C4-2B (cell line): Measurements from ENCODE around the gene PDE4D.

Source experiments
- ZFX ChIP-seq: fragments of 450-650 bp; IDR thresholded peaks from 2 replicates; pipeline ENCODE4 v1.6.1; 2017
- TF ChIP-seq, protein P1 (sequence below): fragments of 450-650 bp; conservative IDR thresholded peaks from 2 replicates; pipeline ENCODE4 v1.5.1; 2017; ENCODE audit warnings: mild to moderate bottlenecking

DNA sequence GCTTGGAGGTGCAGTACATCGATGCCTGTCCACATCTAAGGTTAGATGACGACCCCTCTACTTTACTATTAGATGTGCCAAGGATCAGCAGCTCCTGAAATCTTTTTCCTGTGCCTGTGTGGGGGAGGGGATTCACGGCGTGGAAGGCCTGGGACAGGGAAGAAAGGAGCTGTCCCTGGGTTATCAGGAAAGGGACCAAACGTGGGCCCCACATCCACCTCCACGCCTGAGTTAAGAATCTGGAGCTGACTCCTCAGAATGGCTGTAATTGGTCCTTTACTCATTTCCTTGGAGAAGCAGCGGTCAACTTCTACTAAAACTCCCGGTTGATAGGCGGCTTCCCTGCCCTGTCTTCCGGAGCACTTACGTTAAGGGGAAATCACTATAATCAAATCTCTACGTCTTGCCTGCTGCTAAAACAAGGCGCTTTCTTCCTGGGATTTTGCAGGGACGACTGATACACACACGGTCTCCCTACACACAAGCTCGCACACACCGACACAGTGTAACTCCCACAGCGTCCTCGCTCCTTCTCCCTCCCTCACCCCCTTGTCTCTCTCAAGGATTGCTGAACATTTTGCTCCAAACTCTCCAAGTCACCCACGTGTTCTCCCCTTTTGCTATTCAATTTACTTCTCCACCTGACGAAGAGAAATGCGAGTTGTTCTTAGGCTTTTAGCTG, 1.4 kb downstream of the PDE4D start:
- TF ChIP-seq, protein P1, sequence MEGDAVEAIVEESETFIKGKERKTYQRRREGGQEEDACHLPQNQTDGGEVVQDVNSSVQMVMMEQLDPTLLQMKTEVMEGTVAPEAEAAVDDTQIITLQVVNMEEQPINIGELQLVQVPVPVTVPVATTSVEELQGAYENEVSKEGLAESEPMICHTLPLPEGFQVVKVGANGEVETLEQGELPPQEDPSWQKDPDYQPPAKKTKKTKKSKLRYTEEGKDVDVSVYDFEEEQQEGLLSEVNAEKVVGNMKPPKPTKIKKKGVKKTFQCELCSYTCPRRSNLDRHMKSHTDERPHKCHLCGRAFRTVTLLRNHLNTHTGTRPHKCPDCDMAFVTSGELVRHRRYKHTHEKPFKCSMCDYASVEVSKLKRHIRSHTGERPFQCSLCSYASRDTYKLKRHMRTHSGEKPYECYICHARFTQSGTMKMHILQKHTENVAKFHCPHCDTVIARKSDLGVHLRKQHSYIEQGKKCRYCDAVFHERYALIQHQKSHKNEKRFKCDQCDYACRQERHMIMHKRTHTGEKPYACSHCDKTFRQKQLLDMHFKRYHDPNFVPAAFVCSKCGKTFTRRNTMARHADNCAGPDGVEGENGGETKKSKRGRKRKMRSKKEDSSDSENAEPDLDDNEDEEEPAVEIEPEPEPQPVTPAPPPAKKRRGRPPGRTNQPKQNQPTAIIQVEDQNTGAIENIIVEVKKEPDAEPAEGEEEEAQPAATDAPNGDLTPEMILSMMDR, result no peak
- TF ChIP-seq ZFX, result no peak
